H1 (cell line): Measurements from ENCODE around the gene MIB1. TPM values are rescaled to one million over a fixed set of nuclear protein-coding genes. Genes with fewer than 3 reads are reported as not detected.

ENCODE experiments used
- CTCF ChIA-PET: fragments of 300-600 bp; sonication (Branson Sonifier 250); formaldehyde crosslinking; loops from one replicate; lab custom pipeline; 2021; ENCODE audit not compliant: partially characterized antibody; lab: Charles Lee
- POLR2A ChIA-PET: fragments of 300-600 bp; sonication (Branson Sonifier 250); formaldehyde crosslinking; loops from one replicate; lab custom pipeline; 2021; ENCODE audit warnings: inconsistent platforms; ENCODE audit not compliant: partially characterized antibody; lab: Charles Lee
- DNase-seq, 2 experiments: peaks; one replicate each; pipeline versions ENCODE4 v3.0.0 to v3.0.0-alpha.2; 2010 to 2022; ENCODE audit warnings: low spot score in 2 of 2, low read depth in 1 of 2, mixed read lengths in 1 of 2
- FAIRE-seq: peaks from 2 replicates; lab custom pipeline; 2011; peaks lifted over from hg19 to GRCh38; lab: Jason Lieb, UNC
- H2AFZ ChIP-seq: 2 replicates; pipeline ENCODE4 v1.8.1; 2012; ENCODE audit warnings: low read length, inconsistent platforms
- H2AK5ac ChIP-seq: 2 replicates; pipeline ENCODE4 v1.6.1; 2013; ENCODE audit warnings: low read depth, low read length
- H2BK120ac ChIP-seq: replicated peaks from 2 replicates; pipeline ENCODE3; 2013; ENCODE audit warnings: low read depth, low read length, inconsistent platforms
- H2BK12ac ChIP-seq: 2 replicates; pipeline ENCODE4 v1.6.1; 2013; ENCODE audit warnings: low read depth, low read length
- H2BK15ac ChIP-seq: 2 replicates; pipeline ENCODE4 v1.6.1; 2013; ENCODE audit warnings: low read length
- H2BK20ac ChIP-seq: 2 replicates; pipeline ENCODE4 v1.6.1; 2013; ENCODE audit warnings: low read length
- H2BK5ac ChIP-seq: 2 replicates; pipeline ENCODE4 v1.6.1; 2013; ENCODE audit warnings: low read depth, low read length
- H3K14ac ChIP-seq: 2 replicates; pipeline ENCODE4 v1.6.1; 2013; ENCODE audit warnings: inconsistent platforms; ENCODE audit not compliant: insufficient read length
- H3K18ac ChIP-seq: 2 replicates; pipeline ENCODE4 v1.6.1; 2013; ENCODE audit warnings: low read length; ENCODE audit errors: extremely low read depth
- H3K23ac ChIP-seq: 2 replicates; pipeline ENCODE4 v1.6.1; 2013; ENCODE audit warnings: inconsistent platforms; ENCODE audit not compliant: insufficient read length
- H3K23me2 ChIP-seq: 2 replicates; pipeline ENCODE4 v1.6.1; 2013; ENCODE audit warnings: low read depth, low read length
- H3K27ac ChIP-seq: 2 replicates; pipeline ENCODE4 v1.6.1; 2011; ENCODE audit warnings: low read depth, low read length, inconsistent platforms
- H3K27me3 ChIP-seq, 4 experiments: replicated peaks in 1 of 4; 1 replicate in 1 of 4; 2 replicates in 3 of 4; pipeline versions ENCODE4 v1.6.1 to v1.8.1; 2011 to 2013; ENCODE audit warnings: low read length in 3 of 4, mild to moderate bottlenecking in 3 of 4, inconsistent platforms in 2 of 4, mixed read lengths in 2 of 4, moderate library complexity in 1 of 4; ENCODE audit not compliant: control insufficient read depth in 3 of 4, insufficient read depth in 3 of 4; ENCODE audit errors: extremely low read depth in 1 of 4
- H3K36me3 ChIP-seq, 4 experiments: 2 replicates each; pipeline versions ENCODE4 v1.6.1 to v1.8.1; 2011 to 2013; ENCODE audit warnings: mild to moderate bottlenecking in 4 of 4, low read length in 3 of 4, moderate library complexity in 2 of 4, control low read depth in 1 of 4, inconsistent platforms in 1 of 4; ENCODE audit not compliant: insufficient read depth in 4 of 4, control insufficient read depth in 2 of 4
- H3K4ac ChIP-seq: replicated peaks from 2 replicates; pipeline ENCODE3; 2013; ENCODE audit warnings: low read length, low read depth, mixed read lengths, inconsistent platforms; ENCODE audit not compliant: insufficient read length
- H3K4me1 ChIP-seq, 4 experiments: replicated peaks in 1 of 4; 1 replicate in 1 of 4; 2 replicates in 3 of 4; pipeline versions ENCODE4 v1.6.1 to v1.8.1; 2011 to 2013; ENCODE audit warnings: low read length in 3 of 4, inconsistent platforms in 2 of 4, mixed read lengths in 1 of 4; ENCODE audit not compliant: insufficient read depth in 4 of 4, control insufficient read depth in 3 of 4
- H3K4me2 ChIP-seq, 2 experiments: 2 replicates each; pipeline versions ENCODE4 v1.6.1 to v1.8.1; 2011 to 2013; ENCODE audit warnings: low read depth in 2 of 2, low read length in 2 of 2, control low read depth in 1 of 2, inconsistent platforms in 1 of 2, mild to moderate bottlenecking in 1 of 2; ENCODE audit not compliant: insufficient read depth in 1 of 2
- H3K4me3 ChIP-seq, 4 experiments: fragments of 200-600, 300-600 bp in 1 of 4; sonication (generic), shearing (Covaris generic), sonication (Bioruptor Twin) in 1 of 4; 2 replicates each; pipeline versions ENCODE4 v1.5.1 to v1.8.1; 2011 to 2016; ENCODE audit warnings: low read length in 4 of 4, low read depth in 3 of 4, control low read depth in 2 of 4, inconsistent platforms in 2 of 4, mild to moderate bottlenecking in 2 of 4, mixed read lengths in 1 of 4, moderate library complexity in 1 of 4; ENCODE audit not compliant: insufficient read depth in 2 of 4; ENCODE audit errors: extremely low read depth in 1 of 4
- H3K56ac ChIP-seq: replicated peaks from 2 replicates; pipeline ENCODE3; 2013; ENCODE audit warnings: low read depth, mild to moderate bottlenecking, mixed read lengths, low read length, inconsistent platforms; ENCODE audit not compliant: insufficient read length
- H3K79me1 ChIP-seq: 2 replicates; pipeline ENCODE4 v1.6.1; 2013; ENCODE audit warnings: low read depth, low read length, control low read depth
- H3K79me2 ChIP-seq, 2 experiments: 2 replicates each; pipeline versions ENCODE4 v1.6.1 to v1.8.1; 2012 to 2013; ENCODE audit warnings: low read length in 2 of 2, mild to moderate bottlenecking in 2 of 2, inconsistent platforms in 1 of 2; ENCODE audit not compliant: insufficient read depth in 2 of 2, control insufficient read depth in 1 of 2
- H3K9ac ChIP-seq, 4 experiments: replicated peaks in 1 of 4; 1 replicate in 1 of 4; 2 replicates in 3 of 4; pipeline versions ENCODE4 v1.6.1 to v1.8.1; 2011 to 2013; ENCODE audit warnings: low read depth in 3 of 4, low read length in 3 of 4, control low read depth in 2 of 4, mild to moderate bottlenecking in 2 of 4, moderate library complexity in 2 of 4, inconsistent platforms in 1 of 4; ENCODE audit errors: extremely low read depth in 1 of 4
- H3K9me3 ChIP-seq, 2 experiments: 2 replicates each; pipeline versions ENCODE4 v1.6.1 to v1.8.1; 2012 to 2013; ENCODE audit warnings: mild to moderate bottlenecking in 2 of 2, moderate library complexity in 2 of 2, control low read depth in 1 of 2, inconsistent platforms in 1 of 2, low read depth in 1 of 2, low read length in 1 of 2, mixed read lengths in 1 of 2; ENCODE audit not compliant: insufficient read depth in 2 of 2
- H4K20me1 ChIP-seq, 2 experiments: replicated peaks in 1 of 2; 2 replicates each; pipeline versions ENCODE3 to v1.8.1; 2011 to 2013; ENCODE audit warnings: inconsistent platforms in 2 of 2, low read length in 2 of 2, mild to moderate bottlenecking in 1 of 2; ENCODE audit not compliant: insufficient read depth in 2 of 2, control insufficient read depth in 1 of 2
- H4K5ac ChIP-seq: 2 replicates; pipeline ENCODE4 v1.6.1; 2013; ENCODE audit warnings: low read length, low read depth, mixed read lengths, inconsistent platforms; ENCODE audit not compliant: insufficient read length
- H4K8ac ChIP-seq: 2 replicates; pipeline ENCODE4 v1.8.0; 2013; ENCODE audit warnings: mild to moderate bottlenecking, moderate library complexity, low read length, inconsistent platforms; ENCODE audit not compliant: insufficient read depth; ENCODE audit errors: extremely low read depth
- H4K91ac ChIP-seq: replicated peaks from 2 replicates; pipeline ENCODE3; 2013; ENCODE audit warnings: low read length, mixed read lengths, inconsistent platforms; ENCODE audit not compliant: insufficient read length
- BACH1 ChIP-seq: IDR thresholded peaks from 2 replicates; pipeline ENCODE4 v1.6.1; 2012; ENCODE audit warnings: low read length, improper control_type of control experiment
- CBX8 ChIP-seq: fragments of 300-800, 300-1000 bp; sonication (generic); IDR thresholded peaks from 2 replicates; pipeline ENCODE4 v1.7.1; 2016; ENCODE audit warnings: low read depth, low read length, borderline replicate concordance
- FOSL1 ChIP-seq: IDR thresholded peaks from 2 replicates; pipeline ENCODE4 v1.6.1; 2011; ENCODE audit warnings: mild to moderate bottlenecking, low read depth, low read length, moderate library complexity; ENCODE audit not compliant: insufficient read depth
- HDAC2 ChIP-seq, 2 experiments: fragments of 300-600 bp in 1 of 2; sonication (generic) in 1 of 2; IDR thresholded peaks; 2 replicates each; pipeline ENCODE4 v1.6.1; 2011 to 2012; ENCODE audit warnings: low read depth in 2 of 2, low read length in 2 of 2, mild to moderate bottlenecking in 2 of 2, moderate library complexity in 2 of 2, borderline replicate concordance in 1 of 2, inconsistent platforms in 1 of 2
- KDM4A ChIP-seq: IDR thresholded peaks from one replicate; pipeline ENCODE4 v1.7.1; 2012; ENCODE audit warnings: low read depth, mild to moderate bottlenecking, moderate library complexity, low read length, inconsistent platforms; ENCODE audit not compliant: severe bottlenecking
- NRF1 ChIP-seq: IDR thresholded peaks from 2 replicates; pipeline ENCODE4 v1.6.1; 2011; ENCODE audit warnings: mild to moderate bottlenecking, low read depth, low read length, improper control_type of control experiment
- POLR2A ChIP-seq, 2 experiments: IDR thresholded peaks; 1 replicate in 1 of 2; 2 replicates in 1 of 2; pipeline ENCODE4 v1.6.1; 2011; ENCODE audit warnings: low read depth in 2 of 2, low read length in 2 of 2, mild to moderate bottlenecking in 2 of 2; ENCODE audit errors: control extremely low read depth in 1 of 2
- SIRT6 ChIP-seq: IDR thresholded peaks from one replicate; pipeline ENCODE4 v1.7.1; 2012; ENCODE audit warnings: low read length, inconsistent platforms
- TCF12 ChIP-seq: IDR thresholded peaks from 2 replicates; pipeline ENCODE4 v1.6.1; 2011; ENCODE audit warnings: low read depth, mild to moderate bottlenecking, low read length
- polyA plus RNA-seq, 7 experiments: library from polyadenylated mRNA; depleted of rRNA in 3 of 7; stranded (reverse) in 5 of 7; unstranded in 2 of 7; fragments of >200 nt in 5 of 7; fragments of 200-250 nt in 2 of 7; gene quantifications; 1 replicate in 5 of 7; 2 replicates in 1 of 7; 4 replicates in 1 of 7; pipeline versions ENCODE4 v1.2.1 to v1.2.3, GENCODE V29; 2011 to 2013; ENCODE audit warnings: missing spikeins in 2 of 7, mixed read lengths in 2 of 7
- total RNA-seq: library from RNA; stranded (reverse); fragmentation: NEBNext Ultra II Directional; extraction: Animal tissue kit (Norgen Biotek cat#: 25700); gene quantifications from 2 replicates; pipeline ENCODE4 v1.2.1, GENCODE V29; 2021
- TF ChIP-seq, protein P1 (sequence below): IDR thresholded peaks from 2 replicates; pipeline ENCODE4 v1.6.1; 2011; ENCODE audit warnings: low read depth, mild to moderate bottlenecking, low read length; ENCODE audit not compliant: insufficient read depth

The MIB1 gene
- total and polyA plus RNA-seq, 2 of the 8 experiments (the other 6 are each of a cell fraction or from before 2014, with no cell fraction given) = 8.2 to 60.3 TPM

DNA sequence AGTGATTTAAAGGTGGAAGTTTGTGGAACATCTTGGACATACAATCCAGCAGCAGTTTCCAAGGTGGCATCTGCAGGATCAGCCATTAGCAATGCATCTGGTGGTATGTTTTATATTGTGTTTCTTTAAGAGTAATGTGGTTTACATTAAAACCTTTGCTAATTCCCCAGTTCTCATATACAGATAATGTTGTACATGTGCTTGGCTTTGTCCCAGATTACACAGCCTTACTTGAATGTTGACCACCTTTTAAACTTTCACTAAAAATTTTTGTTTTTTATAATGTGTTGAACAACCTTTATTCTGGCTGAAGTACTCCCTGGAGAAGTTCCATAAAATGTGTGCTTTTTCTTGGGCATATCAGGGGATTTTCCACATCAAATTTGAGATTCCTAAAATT lies 57.5 kb downstream of the MIB1 start:
- Histone ChIP-seq H3K56ac (no peak overlapping the region), H2BK20ac (no peak overlapping the region), H3K27ac (no peak overlapping the region), H4K20me1 (peaks cover 2 to 3% of the 10 kb centered on the region in 2 experiments), H3K9me3 (no peaks in the 10 kb centered on the region), H3K4me3 (no peak overlapping the region), H3K4me1 (no peaks in the 10 kb centered on the region), H4K91ac (no peak overlapping the region), H3K79me1 (no peaks in the 10 kb centered on the region), H3K4ac (no peak overlapping the region), H2BK5ac (no peak overlapping the region), H2BK120ac (no peak overlapping the region), H2BK15ac (no peak overlapping the region), H4K5ac (no peak overlapping the region), H2BK12ac (no peak overlapping the region), H3K27me3 (no peaks in the 10 kb centered on the region), H3K23me2 (no peaks in the 10 kb centered on the region; the same call in 1 of the 2 replicates), H3K79me2 (no peaks in the 10 kb centered on the region), H4K8ac (no peak overlapping the region), H3K4me2 (no peak overlapping the region), H3K14ac (no peak overlapping the region), H2AFZ (no peak overlapping the region), H3K36me3 (peaks cover 0 to 31% (median 3%) of the 10 kb centered on the region in 4 experiments; a peak in 2 of 8 replicates), H3K9ac (no peak overlapping the region), H3K18ac (no peak overlapping the region), H2AK5ac (no peak overlapping the region), H3K23ac (no peak overlapping the region)
- DNase-seq = no peak
- TF ChIP-seq TCF12 = no peak
- TF ChIP-seq SIRT6 = no peak
- TF ChIP-seq, protein P1, sequence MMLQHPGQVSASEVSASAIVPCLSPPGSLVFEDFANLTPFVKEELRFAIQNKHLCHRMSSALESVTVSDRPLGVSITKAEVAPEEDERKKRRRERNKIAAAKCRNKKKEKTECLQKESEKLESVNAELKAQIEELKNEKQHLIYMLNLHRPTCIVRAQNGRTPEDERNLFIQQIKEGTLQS = no peak
- no peak for TF ChIP-seq CBX8
- no peak for TF ChIP-seq KDM4A
- TF ChIP-seq POLR2A (IDR thresholded peaks at IDR 0.05; ENCODE audit: control extremely low read depth in 1 of 2, low read depth in 2 of 2, low read length in 2 of 2) = no peak
- TF ChIP-seq BACH1 = no peak
- no peak for TF ChIP-seq FOSL1
- TF ChIP-seq NRF1 = no peak
- TF ChIP-seq HDAC2 (IDR thresholded peaks at IDR 0.05; ENCODE audit: borderline replicate concordance in 1 of 2, low read depth in 2 of 2, low read length in 2 of 2) = no peak
- FAIRE-seq = no peak
- ChIA-PET POLR2A (no interaction called here), CTCF (no interaction called here)
